ENCODE results near the gene ARRDC2. TPM values are rescaled to one million over a fixed set of nuclear protein-coding genes. Genes with fewer than 3 reads are reported as not detected.

ARRDC2 gene
- total and polyA plus RNA-seq, 10 of the 15 experiments (the other 5 are each of a cell fraction or from before 2014, with no cell fraction given) = 0.48 to 10.1 (median 4.8) TPM

- TF ChIP-seq NKRF (conservative IDR thresholded peaks at IDR 0.05) = no peak
- no peak for TF ChIP-seq CEBPB (IDR thresholded peaks at IDR 0.05; ENCODE audit: borderline replicate concordance in 1 of 2, low read depth in 2 of 2, low read length in 2 of 2)
- TF ChIP-seq ASH2L (IDR thresholded peaks at IDR 0.05; ENCODE audit: borderline replicate concordance, low read depth) = no peak
These were observed 9.5 kb downstream of the ARRDC2 start (continued) for GRCh38 chr19:18017275-18018083.

- Histone ChIP-seq H3K9me3 (replicated peaks; ENCODE audit: control insufficient read depth, insufficient read depth, low read length) (no peaks in the 10 kb centered on the region), H4K20me1 (ENCODE audit: control insufficient read depth, insufficient read depth) (no peaks in the 10 kb centered on the region), H3K79me2 (ENCODE audit: control insufficient read depth, insufficient read depth, low read length) (peaks cover 7% of the 10 kb centered on the region), H3K4me3 (no peak overlapping the region), H3K4me2 (ENCODE audit: control insufficient read depth, insufficient read depth) (no peak overlapping the region), H3K27me3 (replicated peaks in 1 of 2; ENCODE audit: control insufficient read depth in 2 of 2, insufficient read depth in 2 of 2, low read length in 1 of 2) (no peaks in the 10 kb centered on the region), H3K9ac (ENCODE audit: control insufficient read depth, insufficient read depth, low read length) (no peak overlapping the region), H3K36me3 (ENCODE audit: control insufficient read depth in 2 of 2, insufficient read depth in 2 of 2, low read length in 1 of 2) (no peaks in the 10 kb centered on the region), H2AFZ (ENCODE audit: control insufficient read depth, low read depth, low read length) (no peak overlapping the region), H3K4me1 (ENCODE audit: control insufficient read depth, insufficient read depth, low read length) (peaks cover 17% of the 10 kb centered on the region), H3K27ac (ENCODE audit: control insufficient read depth, insufficient read depth) (no peak overlapping the region)
- ATAC-seq (no peak), DNase-seq (ENCODE audit: low read depth, low spot score) (no peak), FAIRE-seq (no peak)
- BruUV-seq (replicated peaks) = no TSS peak
- CTCF ChIA-PET = interaction anchor here (1.1 to 1.4 kb wide), 2 partner anchors 13 to 36 kb away, joined by 3 read pairs; partner anchors contain the start of gene ARRDC2
- RAD21 ChIA-PET (ENCODE audit: unreplicated experiment) = interaction anchor here (2.4 kb wide), 1 partner anchor 24 kb away, joined by 8 read pairs; no protein-coding TSS in a partner anchor
- POLR2A ChIA-PET = interaction anchor here (2.8 kb wide), 1 partner anchor 25 kb away, joined by 16 read pairs; no protein-coding TSS in a partner anchor
- in situ Hi-C loops (cut with MboI) = no loop called here
- SMC1A ChIA-PET (ENCODE audit: uncharacterized antibody, unreplicated experiment) = no interaction called here
- 79% methylated on average over 16 of the region's 16 CpGs for WGBS (ENCODE audit: insufficient coverage, insufficient replicate concordance, low lambda C conversion rate, missing lambda C conversion rate)
- intact Hi-C loops (cut with micrococcal nuclease; ENCODE audit: unreplicated experiment) = no loop called here
- TF ChIP-seq EP300 (IDR thresholded peaks at IDR 0.05; ENCODE audit: borderline replicate concordance in 1 of 2, control insufficient read depth in 1 of 2, low read depth in 2 of 2, low read length in 2 of 2) = no peak
- no peak for TF ChIP-seq IKZF2 (IDR thresholded peaks at IDR 0.05)
- TF ChIP-seq CREB1 (IDR thresholded peaks at IDR 0.05; ENCODE audit: low read depth) = no peak
- no peak for TF ChIP-seq RAD51 (IDR thresholded peaks at IDR 0.05)
- no peak for TF ChIP-seq GABPA (IDR thresholded peaks at IDR 0.05; ENCODE audit: low read depth)
- TF ChIP-seq PML (IDR thresholded peaks at IDR 0.05; ENCODE audit: low read length) = no peak
- TF ChIP-seq PRDM15 (CRISPR knock-in tag; IDR thresholded peaks at IDR 0.05) = no peak
- no peak for TF ChIP-seq FOS (IDR thresholded peaks at IDR 0.05; ENCODE audit: borderline replicate concordance, extremely low read depth, insufficient read length)
- TF ChIP-seq MXI1 (IDR thresholded peaks at IDR 0.05; ENCODE audit: low read depth, low read length) = no peak
- TF ChIP-seq FOXK2 (IDR thresholded peaks at IDR 0.05) = no peak
- TF ChIP-seq NR2C1 (IDR thresholded peaks at IDR 0.05) = no peak
- no peak for TF ChIP-seq SREBF1 (IDR thresholded peaks at IDR 0.05; ENCODE audit: low read length)
These were observed 12.5 kb downstream of the ARRDC2 start for GRCh38 chr19:18020212-18021085.

Measured in GM12878 (cell line).